HG02571 (cell line): ENCODE data around the gene KLK12.
"Not testable (repeated sequence)": the region's sequence is repeated elsewhere in the genome, so short reads cannot be mapped to it uniquely, and the experiment has no call there.

ENCODE experiments used
- ATAC-seq: cut with Tn5 transposase; IDR thresholded peaks from one replicate; pipeline ENCODE4 v1.9.1; 2021; ENCODE audit warnings: mild to moderate bottlenecking, moderate library complexity; ENCODE audit not compliant: unreplicated experiment

Gene KLK12

GRCh38 chr19:51016798-51017683 lies 17.8 kb downstream of the KLK12 start:
- no peak for ATAC-seq

- no peak for ATAC-seq
These were observed 19.0 kb downstream of the KLK12 start for GRCh38 chr19:51015691-51016267.

- no peak for ATAC-seq
These were observed 20.6 kb downstream of the KLK12 start for GRCh38 chr19:51014242-51014641.

- no peak for ATAC-seq
These were observed 22.1 kb downstream of the KLK12 start for GRCh38 chr19:51012661-51013190.

GRCh38 chr19:51010066-51010795 lies 24.6 kb downstream of the KLK12 start:
- no peak for ATAC-seq

- no peak for ATAC-seq
These were observed 25.5 kb downstream of the KLK12 start for GRCh38 chr19:51009061-51009891.

GRCh38 chr19:51007488-51007887 lies 27.3 kb downstream of the KLK12 start:
- ATAC-seq, result no peak

- ATAC-seq, result no peak
These were observed 28.4 kb downstream of the KLK12 start for GRCh38 chr19:51006406-51006805.

- ATAC-seq, result no peak
These were observed 29.6 kb downstream of the KLK12 start for GRCh38 chr19:51005248-51005647.

GRCh38 chr19:51003316-51003715 lies 31.5 kb downstream of the KLK12 start:
- no peak for ATAC-seq

- ATAC-seq, result no peak
These were observed 32.1 kb downstream of the KLK12 start for GRCh38 chr19:51002542-51003311.

GRCh38 chr19:51002089-51002532 lies 32.7 kb downstream of the KLK12 start:
- ATAC-seq, result no peak

GRCh38 chr19:51001515-51001914 lies 33.3 kb downstream of the KLK12 start, which contains the start of gene KLK8:
TSS of gene KLK8 (minus strand) at chr19:51001604. CDS start at chr19:51001167, 437 bp downstream.
- no peak for ATAC-seq

GRCh38 chr19:51000981-51001380 lies 33.8 kb downstream of the KLK12 start:
- ATAC-seq, result no peak

GRCh38 chr19:51000426-51000825 lies 34.4 kb downstream of the KLK12 start:
- no peak for ATAC-seq

- no peak for ATAC-seq
These were observed 36.1 kb downstream of the KLK12 start for GRCh38 chr19:50998686-50999085.

- no peak for ATAC-seq
These were observed 36.7 kb downstream of the KLK12 start for GRCh38 chr19:50998061-50998460.

GRCh38 chr19:50994129-50994528 lies 40.7 kb downstream of the KLK12 start:
- ATAC-seq, result no peak

GRCh38 chr19:50992666-50993035 lies 42.2 kb downstream of the KLK12 start:
- no peak for ATAC-seq

GRCh38 chr19:50984416-50984815 lies 50.4 kb downstream of the KLK12 start:
- not testable (repeated sequence) for ATAC-seq
